Measurements from ENCODE around the gene DTD1.

The DTD1 gene

DNA sequence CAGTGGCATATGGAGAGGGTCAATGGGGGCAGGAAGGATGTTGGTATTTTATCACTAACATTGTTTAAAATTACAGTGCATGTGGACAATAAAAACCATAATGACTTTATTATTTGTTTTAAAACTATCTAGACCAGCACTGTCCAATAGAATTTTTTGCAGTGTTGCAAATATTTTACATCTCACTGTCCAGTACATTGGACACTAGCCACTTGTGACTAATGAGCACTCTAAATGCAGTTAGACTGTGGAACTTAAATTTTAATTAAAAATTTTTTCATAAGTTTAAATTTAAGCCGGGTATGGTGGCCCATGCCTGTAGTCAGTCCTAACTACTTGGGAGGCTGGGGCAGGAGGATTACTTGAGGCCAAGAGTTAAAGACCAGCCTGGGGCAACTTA is 101.7 kb downstream of the DTD1 start:
- H3K79me2 ChIP-seq (ENCODE audit: insufficient read depth, low read length): no peaks in the 10 kb centered on the region
- H3K4me1 ChIP-seq (ENCODE audit: insufficient read depth, low read length, severe bottlenecking): no peaks in the 10 kb centered on the region
- no peaks in the 10 kb centered on the region for H3K27me3 ChIP-seq (ENCODE audit: insufficient read depth, low read length)
- H4K20me1 ChIP-seq (ENCODE audit: insufficient read depth, low read length): no peaks in the 10 kb centered on the region
- no peak overlapping the region for H3K27ac ChIP-seq (ENCODE audit: low read depth, low read length, poor library complexity, severe bottlenecking)
- no peak for TF ChIP-seq EZH2 (IDR thresholded peaks at IDR 0.05; ENCODE audit: borderline replicate concordance, low read length)
- TF ChIP-seq, protein P1, sequence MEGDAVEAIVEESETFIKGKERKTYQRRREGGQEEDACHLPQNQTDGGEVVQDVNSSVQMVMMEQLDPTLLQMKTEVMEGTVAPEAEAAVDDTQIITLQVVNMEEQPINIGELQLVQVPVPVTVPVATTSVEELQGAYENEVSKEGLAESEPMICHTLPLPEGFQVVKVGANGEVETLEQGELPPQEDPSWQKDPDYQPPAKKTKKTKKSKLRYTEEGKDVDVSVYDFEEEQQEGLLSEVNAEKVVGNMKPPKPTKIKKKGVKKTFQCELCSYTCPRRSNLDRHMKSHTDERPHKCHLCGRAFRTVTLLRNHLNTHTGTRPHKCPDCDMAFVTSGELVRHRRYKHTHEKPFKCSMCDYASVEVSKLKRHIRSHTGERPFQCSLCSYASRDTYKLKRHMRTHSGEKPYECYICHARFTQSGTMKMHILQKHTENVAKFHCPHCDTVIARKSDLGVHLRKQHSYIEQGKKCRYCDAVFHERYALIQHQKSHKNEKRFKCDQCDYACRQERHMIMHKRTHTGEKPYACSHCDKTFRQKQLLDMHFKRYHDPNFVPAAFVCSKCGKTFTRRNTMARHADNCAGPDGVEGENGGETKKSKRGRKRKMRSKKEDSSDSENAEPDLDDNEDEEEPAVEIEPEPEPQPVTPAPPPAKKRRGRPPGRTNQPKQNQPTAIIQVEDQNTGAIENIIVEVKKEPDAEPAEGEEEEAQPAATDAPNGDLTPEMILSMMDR (IDR thresholded peaks at IDR 0.05; ENCODE audit: low read length): no peak
- H3K9me2 ChIP-seq (ENCODE audit: low read depth, low read length): no peaks in the 10 kb centered on the region
- H3K4me3 ChIP-seq (ENCODE audit: low read depth, low read length, poor library complexity, severe bottlenecking): no peak overlapping the region
- H3K4me2 ChIP-seq (ENCODE audit: low read length): no peak overlapping the region
- H3K36me3 ChIP-seq (ENCODE audit: insufficient read depth, low read length): no peaks in the 10 kb centered on the region
- H3K9me3 ChIP-seq (ENCODE audit: low read length): 0 out of 2 replicates have a peak, but pooled peaks cover 2% of the 10 kb centered on the region
- H3K9ac ChIP-seq (ENCODE audit: low read length): no peak overlapping the region
- H3F3A ChIP-seq (ENCODE audit: insufficient read depth, low read length): no peaks in the 10 kb centered on the region
- no peak overlapping the region for H2AFZ ChIP-seq (ENCODE audit: low read length)

DNA sequence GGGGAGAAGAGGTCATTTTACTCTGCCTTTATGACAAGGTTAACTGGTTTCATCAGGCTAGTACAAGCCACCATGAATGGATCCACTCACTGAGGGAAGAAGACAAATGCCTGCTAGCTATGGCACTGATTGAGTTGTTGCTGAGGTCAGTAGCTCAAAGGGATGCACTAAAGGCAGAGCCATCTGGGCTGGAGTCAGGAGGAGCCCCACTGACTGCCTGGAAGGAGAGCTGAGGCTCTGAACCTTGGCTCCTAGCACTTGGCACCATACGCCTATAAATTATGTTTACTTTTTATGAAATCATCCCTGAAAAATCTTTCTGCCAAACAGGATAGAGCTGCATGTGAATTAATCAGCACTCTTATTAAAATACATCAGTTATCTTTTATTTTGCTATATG is 104.6 kb downstream of the DTD1 start:
- 0 out of 2 replicates have a peak, but pooled peaks cover 2% of the 10 kb centered on the region for H3K9me3 ChIP-seq (ENCODE audit: low read length)
- no peak for TF ChIP-seq EZH2 (IDR thresholded peaks at IDR 0.05; ENCODE audit: borderline replicate concordance, low read length)
- TF ChIP-seq, protein P1 (IDR thresholded peaks at IDR 0.05; ENCODE audit: low read length): no peak
- no peak overlapping the region for H3K4me2 ChIP-seq (ENCODE audit: low read length)
- H3K9me2 ChIP-seq (ENCODE audit: low read depth, low read length): no peaks in the 10 kb centered on the region
- no peaks in the 10 kb centered on the region for H3K36me3 ChIP-seq (ENCODE audit: insufficient read depth, low read length)
- no peak overlapping the region for H2AFZ ChIP-seq (ENCODE audit: low read length)
- H3F3A ChIP-seq (ENCODE audit: insufficient read depth, low read length): no peaks in the 10 kb centered on the region
- H3K79me2 ChIP-seq (ENCODE audit: insufficient read depth, low read length): no peaks in the 10 kb centered on the region
- no peaks in the 10 kb centered on the region for H4K20me1 ChIP-seq (ENCODE audit: insufficient read depth, low read length)
- H3K27me3 ChIP-seq (ENCODE audit: insufficient read depth, low read length): no peaks in the 10 kb centered on the region
- H3K9ac ChIP-seq (ENCODE audit: low read length): no peak overlapping the region
- no peak overlapping the region for H3K4me3 ChIP-seq (ENCODE audit: low read depth, low read length, poor library complexity, severe bottlenecking)
- no peak overlapping the region for H3K27ac ChIP-seq (ENCODE audit: low read depth, low read length, poor library complexity, severe bottlenecking)
- H3K4me1 ChIP-seq (ENCODE audit: insufficient read depth, low read length, severe bottlenecking): no peaks in the 10 kb centered on the region

DNA sequence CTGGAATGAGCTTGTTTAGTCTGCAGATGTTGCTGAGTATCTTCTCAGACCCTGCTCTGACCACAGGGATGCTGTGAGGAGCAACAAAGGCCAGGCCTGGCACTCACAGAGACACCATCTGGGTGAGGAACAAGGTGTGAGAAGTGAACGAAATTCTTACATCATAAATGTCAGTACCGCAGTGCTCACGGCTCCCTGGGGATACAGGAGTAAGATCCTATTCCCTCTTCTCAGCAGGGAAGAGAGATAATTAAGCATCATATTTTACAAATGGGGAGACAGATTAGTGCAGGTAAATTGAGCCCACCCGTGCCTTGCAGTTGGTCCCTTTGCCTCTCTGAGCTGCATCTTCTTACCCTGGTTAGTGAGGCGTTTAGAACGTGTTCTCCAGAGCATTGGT is 106.2 kb downstream of the DTD1 start:
- TF ChIP-seq EZH2 (IDR thresholded peaks at IDR 0.05; ENCODE audit: borderline replicate concordance, low read length): no peak
- TF ChIP-seq, protein P1 (IDR thresholded peaks at IDR 0.05; ENCODE audit: low read length): no peak
- no peak overlapping the region for H3K9ac ChIP-seq (ENCODE audit: low read length)

More for the DNA sequence above, 106.2 kb downstream of the DTD1 start:
- no peak overlapping the region for H2AFZ ChIP-seq (ENCODE audit: low read length)
- 0 out of 2 replicates have a peak, but pooled peaks cover 2% of the 10 kb centered on the region for H3K9me3 ChIP-seq (ENCODE audit: low read length)
- no peaks in the 10 kb centered on the region for H4K20me1 ChIP-seq (ENCODE audit: insufficient read depth, low read length)
- H3K4me3 ChIP-seq (ENCODE audit: low read depth, low read length, poor library complexity, severe bottlenecking): no peak overlapping the region
- no peak overlapping the region for H3K27ac ChIP-seq (ENCODE audit: low read depth, low read length, poor library complexity, severe bottlenecking)
- no peaks in the 10 kb centered on the region for H3K27me3 ChIP-seq (ENCODE audit: insufficient read depth, low read length)
- H3K4me2 ChIP-seq (ENCODE audit: low read length): no peak overlapping the region
- H3K36me3 ChIP-seq (ENCODE audit: insufficient read depth, low read length): no peaks in the 10 kb centered on the region
- H3K9me2 ChIP-seq (ENCODE audit: low read depth, low read length): no peaks in the 10 kb centered on the region
- H3K4me1 ChIP-seq (ENCODE audit: insufficient read depth, low read length, severe bottlenecking): no peaks in the 10 kb centered on the region
- H3F3A ChIP-seq (ENCODE audit: insufficient read depth, low read length): no peaks in the 10 kb centered on the region
- no peaks in the 10 kb centered on the region for H3K79me2 ChIP-seq (ENCODE audit: insufficient read depth, low read length)
